HL-60 (cell line): ENCODE results near the gene TLCD3A.

Experiments used
- DNase-seq, 2 experiments: peaks; one replicate each; pipeline ENCODE4 v3.0.0-alpha.2; 2010 to 2020; ENCODE audit warnings: low read depth in 1 of 2, low spot score in 1 of 2
- H3K27ac ChIP-seq: fragments of 250-450 bp; sonication (Bioruptor Pico); replicated peaks from 2 replicates; pipeline ENCODE4 v1.5.1; 2020; ENCODE audit warnings: mild to moderate bottlenecking, moderate library complexity
- H3K27me3 ChIP-seq: fragments of 250-450 bp; sonication (Bioruptor Pico); 2 replicates; pipeline ENCODE4 v1.5.1; 2021; ENCODE audit warnings: mild to moderate bottlenecking, moderate library complexity; ENCODE audit not compliant: insufficient read depth, poor library complexity, severe bottlenecking
- H3K4me3 ChIP-seq: replicated peaks from 2 replicates; pipeline ENCODE4 v1.5.1; 2011; ENCODE audit warnings: mild to moderate bottlenecking, control low read depth, low read length; ENCODE audit not compliant: insufficient read depth
- GABPA ChIP-seq: IDR thresholded peaks from 2 replicates; pipeline ENCODE4 v1.6.1; 2012; ENCODE audit warnings: low read depth
- POLR2AphosphoS5 ChIP-seq: IDR thresholded peaks from 2 replicates; pipeline ENCODE4 v1.6.1; 2012; ENCODE audit warnings: low read depth
- SPI1 ChIP-seq: IDR thresholded peaks from 2 replicates; pipeline ENCODE4 v1.6.1; 2012; ENCODE audit warnings: low read depth, mild to moderate bottlenecking, borderline replicate concordance
- TF ChIP-seq, protein P1 (sequence below): IDR thresholded peaks from 2 replicates; pipeline ENCODE4 v1.6.1; 2012; ENCODE audit warnings: low read depth; ENCODE audit not compliant: insufficient replicate concordance
- TF ChIP-seq, protein P2 (sequence below): IDR thresholded peaks from one replicate; pipeline ENCODE4 v1.5.1; 2011; ENCODE audit warnings: low read length, control low read depth, inconsistent platforms; ENCODE audit not compliant: insufficient read depth

Gene TLCD3A

DNA sequence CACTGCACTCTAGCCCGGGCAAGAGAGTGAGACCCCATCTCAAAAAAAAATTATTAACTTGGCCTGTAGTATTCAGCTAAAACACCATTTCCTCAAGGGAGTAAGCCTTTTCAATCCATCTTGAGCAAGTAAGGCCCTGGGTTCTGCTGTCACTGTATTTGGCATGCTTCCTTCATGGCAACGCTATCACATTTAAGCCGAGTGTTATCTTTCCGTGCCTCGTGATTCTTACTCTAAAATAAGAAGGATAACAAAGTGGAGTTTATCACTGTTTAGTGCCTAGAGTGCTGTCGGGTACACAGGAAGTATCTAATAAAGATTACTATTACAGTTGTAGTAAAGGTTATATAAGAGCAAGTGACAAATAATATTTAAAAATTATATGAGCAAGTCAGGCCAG, 26.5 kb upstream of the TLCD3A start:
- Histone ChIP-seq H3K4me3 (no peak overlapping the region), H3K27ac (no peak overlapping the region), H3K27me3 (no peaks in the 10 kb centered on the region)
- TF ChIP-seq, protein P1, sequence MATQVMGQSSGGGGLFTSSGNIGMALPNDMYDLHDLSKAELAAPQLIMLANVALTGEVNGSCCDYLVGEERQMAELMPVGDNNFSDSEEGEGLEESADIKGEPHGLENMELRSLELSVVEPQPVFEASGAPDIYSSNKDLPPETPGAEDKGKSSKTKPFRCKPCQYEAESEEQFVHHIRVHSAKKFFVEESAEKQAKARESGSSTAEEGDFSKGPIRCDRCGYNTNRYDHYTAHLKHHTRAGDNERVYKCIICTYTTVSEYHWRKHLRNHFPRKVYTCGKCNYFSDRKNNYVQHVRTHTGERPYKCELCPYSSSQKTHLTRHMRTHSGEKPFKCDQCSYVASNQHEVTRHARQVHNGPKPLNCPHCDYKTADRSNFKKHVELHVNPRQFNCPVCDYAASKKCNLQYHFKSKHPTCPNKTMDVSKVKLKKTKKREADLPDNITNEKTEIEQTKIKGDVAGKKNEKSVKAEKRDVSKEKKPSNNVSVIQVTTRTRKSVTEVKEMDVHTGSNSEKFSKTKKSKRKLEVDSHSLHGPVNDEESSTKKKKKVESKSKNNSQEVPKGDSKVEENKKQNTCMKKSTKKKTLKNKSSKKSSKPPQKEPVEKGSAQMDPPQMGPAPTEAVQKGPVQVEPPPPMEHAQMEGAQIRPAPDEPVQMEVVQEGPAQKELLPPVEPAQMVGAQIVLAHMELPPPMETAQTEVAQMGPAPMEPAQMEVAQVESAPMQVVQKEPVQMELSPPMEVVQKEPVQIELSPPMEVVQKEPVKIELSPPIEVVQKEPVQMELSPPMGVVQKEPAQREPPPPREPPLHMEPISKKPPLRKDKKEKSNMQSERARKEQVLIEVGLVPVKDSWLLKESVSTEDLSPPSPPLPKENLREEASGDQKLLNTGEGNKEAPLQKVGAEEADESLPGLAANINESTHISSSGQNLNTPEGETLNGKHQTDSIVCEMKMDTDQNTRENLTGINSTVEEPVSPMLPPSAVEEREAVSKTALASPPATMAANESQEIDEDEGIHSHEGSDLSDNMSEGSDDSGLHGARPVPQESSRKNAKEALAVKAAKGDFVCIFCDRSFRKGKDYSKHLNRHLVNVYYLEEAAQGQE = no peak
- no peak for TF ChIP-seq SPI1
- no peak for TF ChIP-seq GABPA
- TF ChIP-seq, protein P2, sequence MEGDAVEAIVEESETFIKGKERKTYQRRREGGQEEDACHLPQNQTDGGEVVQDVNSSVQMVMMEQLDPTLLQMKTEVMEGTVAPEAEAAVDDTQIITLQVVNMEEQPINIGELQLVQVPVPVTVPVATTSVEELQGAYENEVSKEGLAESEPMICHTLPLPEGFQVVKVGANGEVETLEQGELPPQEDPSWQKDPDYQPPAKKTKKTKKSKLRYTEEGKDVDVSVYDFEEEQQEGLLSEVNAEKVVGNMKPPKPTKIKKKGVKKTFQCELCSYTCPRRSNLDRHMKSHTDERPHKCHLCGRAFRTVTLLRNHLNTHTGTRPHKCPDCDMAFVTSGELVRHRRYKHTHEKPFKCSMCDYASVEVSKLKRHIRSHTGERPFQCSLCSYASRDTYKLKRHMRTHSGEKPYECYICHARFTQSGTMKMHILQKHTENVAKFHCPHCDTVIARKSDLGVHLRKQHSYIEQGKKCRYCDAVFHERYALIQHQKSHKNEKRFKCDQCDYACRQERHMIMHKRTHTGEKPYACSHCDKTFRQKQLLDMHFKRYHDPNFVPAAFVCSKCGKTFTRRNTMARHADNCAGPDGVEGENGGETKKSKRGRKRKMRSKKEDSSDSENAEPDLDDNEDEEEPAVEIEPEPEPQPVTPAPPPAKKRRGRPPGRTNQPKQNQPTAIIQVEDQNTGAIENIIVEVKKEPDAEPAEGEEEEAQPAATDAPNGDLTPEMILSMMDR = no peak
- no peak for TF ChIP-seq POLR2AphosphoS5
- no peak for DNase-seq

DNA sequence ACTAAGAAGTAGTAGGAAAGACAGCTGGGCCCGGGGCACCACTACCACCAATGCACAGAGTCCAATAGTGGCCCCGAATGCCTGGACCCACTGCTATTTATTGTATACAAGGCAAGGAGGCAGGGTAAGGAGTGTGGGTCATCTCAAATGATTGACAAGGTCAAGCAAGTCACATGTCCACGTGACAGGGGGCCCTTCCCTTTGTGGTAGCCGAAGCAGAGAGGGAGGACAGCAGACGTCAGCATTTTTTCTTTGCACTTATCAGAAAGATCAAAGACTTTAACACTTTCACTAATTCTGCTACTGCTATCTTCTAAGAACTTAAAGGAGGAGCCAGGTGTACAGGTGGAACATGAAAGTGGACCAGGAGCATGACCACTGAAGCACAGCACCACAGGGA, 24.3 kb upstream of the TLCD3A start:
- Histone ChIP-seq H3K27ac (no peak overlapping the region), H3K4me3 (no peak overlapping the region), H3K27me3 (no peaks in the 10 kb centered on the region)
- TF ChIP-seq POLR2AphosphoS5 = no peak
- no peak for TF ChIP-seq SPI1
- DNase-seq = no peak

DNA sequence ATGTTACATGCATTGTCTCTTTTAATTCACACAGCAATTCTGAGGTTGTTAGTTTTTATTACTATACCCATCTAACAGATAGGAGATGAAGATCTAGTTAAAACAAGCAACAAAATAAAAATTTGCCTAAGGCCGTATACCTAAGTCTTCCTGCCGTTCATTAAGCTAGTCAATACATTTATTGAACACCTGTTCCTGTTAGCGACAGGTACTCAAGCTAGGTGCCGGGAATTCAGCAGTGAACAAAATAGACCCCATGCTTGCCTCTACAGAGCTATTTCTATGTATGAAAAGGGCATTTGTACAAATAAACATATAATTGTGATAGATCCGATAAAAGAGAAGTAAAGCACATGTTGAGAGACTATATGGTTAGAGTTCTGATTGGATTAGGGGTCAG, 14.3 kb upstream of the TLCD3A start:
- H3K27me3 ChIP-seq = no peaks in the 10 kb centered on the region
- H3K4me3 ChIP-seq = no peak overlapping the region
- H3K27ac ChIP-seq = no peak overlapping the region
- no peak for DNase-seq
- TF ChIP-seq POLR2AphosphoS5 = no peak
- TF ChIP-seq SPI1 = no peak
- TF ChIP-seq, protein P2 = no peak
- TF ChIP-seq, protein P1 = no peak
- no peak for TF ChIP-seq GABPA

DNA sequence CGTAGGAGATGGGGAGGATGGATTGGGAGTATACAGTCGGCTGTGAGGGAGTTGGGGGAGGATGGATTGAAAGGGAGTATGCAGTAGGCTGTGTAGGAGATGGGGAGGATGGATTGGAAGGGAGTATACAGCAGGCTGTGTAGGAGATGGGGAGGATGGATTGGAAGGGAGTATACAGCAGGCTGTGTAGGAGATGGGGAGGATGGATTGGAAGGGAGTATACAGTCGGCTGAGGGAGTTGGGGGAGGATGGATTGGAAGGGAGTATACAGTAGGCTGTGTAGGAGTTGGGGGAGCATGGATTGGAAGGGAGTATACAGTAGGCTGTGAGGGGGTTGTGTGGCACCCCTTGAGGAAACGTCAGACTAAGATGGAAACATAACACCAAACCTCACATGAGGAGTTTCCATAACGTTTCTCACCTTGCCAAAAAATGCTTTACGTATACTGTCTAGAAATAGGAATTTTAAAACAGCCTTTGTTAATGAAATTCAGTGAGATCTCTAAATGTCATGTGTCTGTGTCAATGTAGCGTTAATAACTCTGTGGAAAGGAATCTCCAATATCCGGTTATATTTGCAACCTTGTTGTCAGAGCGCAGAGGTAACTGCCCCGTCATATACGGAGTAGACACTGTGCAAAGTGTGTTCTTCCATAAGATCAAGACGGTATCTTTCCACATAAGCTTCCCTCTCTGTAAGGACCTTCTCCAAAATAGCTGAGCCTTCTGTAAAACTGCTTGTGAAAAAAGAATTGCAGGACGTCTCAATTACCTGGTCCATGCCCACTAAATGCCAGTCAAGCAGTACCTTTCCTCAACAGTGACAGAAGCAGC, 11.5 kb upstream of the TLCD3A start:
- no peaks in the 10 kb centered on the region for H3K27me3 ChIP-seq
- no peak overlapping the region for H3K27ac ChIP-seq
- TF ChIP-seq, protein P1 = no peak
- TF ChIP-seq POLR2AphosphoS5 = no peak
- TF ChIP-seq, protein P2 = no peak
- no peak for TF ChIP-seq GABPA
- TF ChIP-seq SPI1 = no peak

More for the DNA sequence above, 11.5 kb upstream of the TLCD3A start:
- no peak for DNase-seq
- no peak overlapping the region for H3K4me3 ChIP-seq
